B cell (primary cell): ENCODE results near the gene SENP1. TPM values are rescaled to one million over a fixed set of nuclear protein-coding genes. Genes with fewer than 3 reads are reported as not detected.

Source experiments
- ATAC-seq: fragments of 200-7000 bp; cut with Tn5 transposase; one replicate; pipeline ENCODE4 v1.10.0; 2021; ENCODE audit warnings: low read depth, mild to moderate bottlenecking, moderate number of reproducible peaks, moderate library complexity
- CTCF ChIA-PET: fragments of 350-600 bp; sonication (Branson Sonifier 250); formaldehyde crosslinking; loops from one replicate; lab custom pipeline; 2021; ENCODE audit warnings: antibody characterized with exemption, inconsistent platforms; lab: Charles Lee
- POLR2A ChIA-PET: fragments of 350-600 bp; sonication (Branson Sonifier 250); formaldehyde crosslinking; loops from one replicate; lab custom pipeline; 2021; ENCODE audit warnings: antibody characterized with exemption; lab: Charles Lee
- DNase-seq: peaks from one replicate; pipeline ENCODE4 v3.0.0; 2013
- H2AFZ ChIP-seq: 2 replicates; pipeline ENCODE4 v1.6.1; 2012; ENCODE audit warnings: mild to moderate bottlenecking, low read depth, low read length; ENCODE audit not compliant: insufficient read depth, poor library complexity, severe bottlenecking
- H3K27ac ChIP-seq, 2 donors: 1 replicate in 1 of 2; 2 replicates in 1 of 2; pipeline ENCODE4 v1.5.1; 2012 to 2013; ENCODE audit warnings: low read length in 2 of 2, mild to moderate bottlenecking in 2 of 2, moderate library complexity in 1 of 2
- H3K27me3 ChIP-seq, 4 experiments: fragments of 200-600 bp in 1 of 4; sonication (generic) in 1 of 4; replicated peaks in 1 of 4; 1 replicate in 2 of 4; 2 replicates in 2 of 4; pipeline versions ENCODE4 v1.6.1 to v1.7.0; 2013 to 2016; ENCODE audit warnings: low read length in 3 of 4, mild to moderate bottlenecking in 2 of 4, mixed read lengths in 1 of 4, moderate library complexity in 1 of 4; ENCODE audit not compliant: insufficient read depth in 4 of 4, control insufficient read depth in 3 of 4; ENCODE audit errors: control extremely low read depth in 1 of 4
- H3K36me3 ChIP-seq, 2 experiments: replicated peaks in 1 of 2; 1 replicate in 1 of 2; 2 replicates in 1 of 2; pipeline versions ENCODE4 v1.6.1 to v1.7.1; 2013; ENCODE audit warnings: low read length in 1 of 2; ENCODE audit not compliant: insufficient read depth in 2 of 2, control insufficient read depth in 1 of 2; ENCODE audit errors: control extremely low read depth in 1 of 2, extremely low read depth in 1 of 2
- H3K4me1 ChIP-seq, 2 donors: fragments of 200-600 bp in 1 of 2; sonication (generic) in 1 of 2; 1 replicate in 1 of 2; 2 replicates in 1 of 2; pipeline versions ENCODE4 v1.5.1 to v1.6.1; 2013 to 2017; ENCODE audit warnings: low read length in 2 of 2; ENCODE audit not compliant: control insufficient read depth in 2 of 2, insufficient read depth in 2 of 2
- H3K4me2 ChIP-seq: replicated peaks from 2 replicates; pipeline ENCODE3; 2012; ENCODE audit warnings: mild to moderate bottlenecking, low read depth, low read length; ENCODE audit not compliant: poor library complexity, severe bottlenecking
- H3K4me3 ChIP-seq, 5 experiments: fragments of 200-600 bp in 1 of 5; sonication (generic) in 1 of 5; 1 replicate in 3 of 5; 2 replicates in 2 of 5; pipeline versions ENCODE4 v1.5.1 to v1.7.0; 2011 to 2016; ENCODE audit warnings: low read length in 4 of 5, mild to moderate bottlenecking in 4 of 5, low read depth in 2 of 5, control low read depth in 1 of 5, moderate library complexity in 1 of 5; ENCODE audit not compliant: insufficient read depth in 1 of 5; ENCODE audit errors: control extremely low read depth in 1 of 5, extremely low read depth in 1 of 5
- H3K79me2 ChIP-seq: fragments of 200-600 bp; sonication (generic); one replicate; pipeline ENCODE4 v1.6.0; 2016; ENCODE audit warnings: low read length; ENCODE audit not compliant: control insufficient read depth, insufficient read depth
- H3K9ac ChIP-seq: fragments of 200-600 bp; sonication (generic); 2 replicates; pipeline ENCODE4 v1.6.1; 2017; ENCODE audit warnings: mild to moderate bottlenecking, low read length, moderate library complexity
- H3K9me3 ChIP-seq, 3 donors: one replicate each; pipeline versions ENCODE4 v1.6.1 to v1.7.1; 2013; ENCODE audit warnings: low read length in 2 of 3; ENCODE audit not compliant: control insufficient read depth in 2 of 3, insufficient read depth in 1 of 3; ENCODE audit errors: control extremely low read depth in 1 of 3
- H4K20me1 ChIP-seq: 2 replicates; pipeline ENCODE4 v1.6.0; 2012; ENCODE audit warnings: mild to moderate bottlenecking, low read length; ENCODE audit not compliant: insufficient read depth, control insufficient read depth, poor library complexity, severe bottlenecking
- H3K27ac Mint-ChIP-seq: one replicate; pipeline ENCODE4 v1.8.0; 2021; ENCODE audit warnings: mixed read lengths
- H3K27me3 Mint-ChIP-seq: one replicate; pipeline ENCODE4 v1.8.0; 2021; ENCODE audit warnings: mixed read lengths
- H3K4me1 Mint-ChIP-seq: one replicate; pipeline ENCODE4 v1.8.0; 2021; ENCODE audit warnings: mixed read lengths
- H3K4me3 Mint-ChIP-seq: one replicate; pipeline ENCODE4 v1.8.0; 2021; ENCODE audit warnings: mixed read lengths
- H3K9me3 Mint-ChIP-seq: one replicate; pipeline ENCODE4 v1.8.0; 2022; ENCODE audit warnings: mixed read lengths; ENCODE audit not compliant: insufficient read depth
- CTCF ChIP-seq: fragments of 200-600 bp; IDR thresholded peaks from one replicate; pipeline ENCODE4 v1.8.0; 2022; ENCODE audit warnings: antibody characterized with exemption, mild to moderate bottlenecking
- EZH2 ChIP-seq: IDR thresholded peaks from 2 replicates; pipeline ENCODE4 v1.6.1; 2012; ENCODE audit warnings: borderline replicate concordance, low read depth, mild to moderate bottlenecking, moderate library complexity, low read length; ENCODE audit not compliant: insufficient read depth, poor library complexity, severe bottlenecking
- WGBS: methylation state at CpG from one replicate; pipeline ENCODE4 v1.1.5; 2013; ENCODE audit warnings: missing lambda C conversion rate; ENCODE audit not compliant: insufficient coverage; 5-methylcytosine and 5-hydroxymethylcytosine counted together
- intact Hi-C: fragments of 100-400 bp; cut with micrococcal nuclease; formaldehyde crosslinking; loops from one replicate; pipeline ENCODE4 v1.10.0; 2022
- polyA plus RNA-seq: library from polyadenylated mRNA; depleted of rRNA; stranded (reverse); fragments of >200 nt; gene quantifications from 2 replicates; pipeline ENCODE4 v1.2.3, GENCODE V29; 2012
- total RNA-seq, 2 donors: library from RNA; stranded (reverse); fragments of 120-200 nt in 1 of 2; gene quantifications; 1 replicate in 1 of 2; 2 replicates in 1 of 2; pipeline versions ENCODE4 v1.2.3 to v1.2.4, GENCODE V29; 2013 to 2022

Gene SENP1
- total and polyA plus RNA-seq, 2 donors (not counting 1 experiment from before 2014, with no cell fraction given), result 7.3 to 44.8 TPM

GRCh38 chr12:48075832-48076231, 30.0 kb downstream of the SENP1 start:
- no peaks in the 10 kb centered on the region for H3K27me3 Mint-ChIP-seq
- no peak overlapping the region for H3K4me3 Mint-ChIP-seq
- no peaks in the 10 kb centered on the region for H4K20me1 ChIP-seq
- no peak overlapping the region for H3K27ac Mint-ChIP-seq
- H3K27ac ChIP-seq, result no peak overlapping the region
- CTCF ChIA-PET, result no interaction called here
- H3K36me3 ChIP-seq, result peaks cover 11 to 49% of the 10 kb centered on the region in 2 experiments
- TF ChIP-seq CTCF (no peak), EZH2 (no peak)
- POLR2A ChIA-PET, result no interaction called here
- H3K4me1 Mint-ChIP-seq, result no peaks in the 10 kb centered on the region
- 100% methylated on average over 1 of the region's 1 CpG for WGBS
- no peaks in the 10 kb centered on the region for H3K9me3 ChIP-seq
- H3K9ac ChIP-seq, result no peak overlapping the region
- intact Hi-C loops, result no loop called here
- DNase-seq (no peak), ATAC-seq (no peak)
- H3K4me2 ChIP-seq, result no peak overlapping the region
- no peak overlapping the region for H3K4me3 ChIP-seq
- H2AFZ ChIP-seq, result no peak overlapping the region
- no peaks in the 10 kb centered on the region for H3K27me3 ChIP-seq
- no peaks in the 10 kb centered on the region for H3K4me1 ChIP-seq
- H3K79me2 ChIP-seq, result no peaks in the 10 kb centered on the region
- H3K9me3 Mint-ChIP-seq, result no peaks in the 10 kb centered on the region

- no peak overlapping the region for H3K27ac Mint-ChIP-seq
- Histone ChIP-seq H3K27ac (no peak overlapping the region), H3K27me3 (no peaks in the 10 kb centered on the region), H3K9me3 (no peaks in the 10 kb centered on the region), H3K36me3 (peaks cover 11 to 53% of the 10 kb centered on the region in 2 experiments), H3K79me2 (no peaks in the 10 kb centered on the region), H2AFZ (no peak overlapping the region), H3K4me1 (no peaks in the 10 kb centered on the region), H3K4me3 (no peak overlapping the region), H4K20me1 (no peaks in the 10 kb centered on the region), H3K9ac (no peak overlapping the region), H3K4me2 (no peak overlapping the region)
- WGBS, result no CpG with 5 or more reads among the region's 1 CpG
- CTCF ChIA-PET, result no interaction called here
- no peaks in the 10 kb centered on the region for H3K9me3 Mint-ChIP-seq
- no peak overlapping the region for H3K4me3 Mint-ChIP-seq
- H3K27me3 Mint-ChIP-seq, result no peaks in the 10 kb centered on the region
- DNase-seq, result no peak
- H3K4me1 Mint-ChIP-seq, result no peaks in the 10 kb centered on the region
- intact Hi-C loops, result no loop called here
- POLR2A ChIA-PET, result no interaction called here
- TF ChIP-seq EZH2, result no peak
- TF ChIP-seq CTCF, result no peak
- ATAC-seq, result no peak
These were observed 31.6 kb downstream of the SENP1 start for GRCh38 chr12:48074266-48074665.
